Hepatocyte (in vitro differentiated cells): ENCODE data around the gene PRAC2. TPM values are rescaled to one million over a fixed set of nuclear protein-coding genes. Genes with fewer than 3 reads are reported as not detected.

Source experiments
- DNase-seq: peaks from one replicate; pipeline ENCODE4 v3.0.0-alpha.2; 2016; ENCODE audit warnings: low spot score
- H2AFZ ChIP-seq: fragments of 200-600 bp; sonication (generic); 2 replicates; pipeline ENCODE4 v1.6.0; 2016; ENCODE audit warnings: antibody characterized with exemption, mild to moderate bottlenecking
- H3K27ac ChIP-seq: fragments of 200-600 bp; sonication (generic); 2 replicates; pipeline ENCODE4 v1.5.1; 2016; ENCODE audit warnings: mild to moderate bottlenecking
- H3K27me3 ChIP-seq: fragments of 200-600 bp; sonication (generic); 2 replicates; pipeline ENCODE4 v1.6.1; 2016
- H3K36me3 ChIP-seq: fragments of 200-600 bp; sonication (generic); replicated peaks from 2 replicates; pipeline ENCODE4 v1.5.1; 2016; ENCODE audit warnings: low read depth; ENCODE audit not compliant: insufficient read depth
- H3K4me1 ChIP-seq: fragments of 200-600 bp; sonication (generic); 2 replicates; pipeline ENCODE4 v1.5.1; 2016; ENCODE audit warnings: mild to moderate bottlenecking, moderate library complexity; ENCODE audit not compliant: insufficient read depth
- H3K4me2 ChIP-seq: fragments of 200-600 bp; sonication (generic); 2 replicates; pipeline ENCODE4 v1.6.0; 2016
- H3K4me3 ChIP-seq: fragments of 200-600 bp; sonication (generic); 2 replicates; pipeline ENCODE4 v1.5.1; 2016; ENCODE audit warnings: mild to moderate bottlenecking
- H3K79me2 ChIP-seq: fragments of 200-600 bp; sonication (generic); 2 replicates; pipeline ENCODE4 v1.6.0; 2017; ENCODE audit warnings: mild to moderate bottlenecking
- H3K9me2 ChIP-seq: fragments of 200-600 bp; sonication (generic); replicated peaks from 2 replicates; pipeline ENCODE4 v1.6.0; 2017; ENCODE audit warnings: mild to moderate bottlenecking; ENCODE audit not compliant: insufficient read depth
- H3K9me3 ChIP-seq: fragments of 200-600 bp; sonication (generic); 2 replicates; pipeline ENCODE4 v1.5.1; 2016; ENCODE audit warnings: low read depth, mild to moderate bottlenecking
- H4K20me1 ChIP-seq: fragments of 200-600 bp; sonication (generic); 2 replicates; pipeline ENCODE4 v1.6.0; 2016; ENCODE audit warnings: mild to moderate bottlenecking; ENCODE audit not compliant: insufficient read depth, poor library complexity, severe bottlenecking
- EZH2 ChIP-seq: fragments of 200-600 bp; sonication (generic); IDR thresholded peaks from 2 replicates; pipeline ENCODE4 v1.6.1; 2016; ENCODE audit warnings: antibody characterized with exemption, mild to moderate bottlenecking, borderline replicate concordance
- EZH2phosphoT487 ChIP-seq: fragments of 200-600 bp; sonication (generic); IDR thresholded peaks from one replicate; pipeline ENCODE4 v1.6.1; 2018; ENCODE audit warnings: antibody characterized with exemption, mild to moderate bottlenecking, low read depth, moderate library complexity; ENCODE audit not compliant: unreplicated experiment, severe bottlenecking
- WGBS: methylation state at CpG from one replicate; pipeline ENCODE4 v1.1.6; 2016; ENCODE audit warnings: low lambda C conversion rate; ENCODE audit errors: missing lambda C conversion rate; 5-methylcytosine and 5-hydroxymethylcytosine counted together
- polyA plus RNA-seq: library from polyadenylated mRNA; unstranded; fragments of >200 nt; fragmentation: Nextera tagmentation; extraction: Ambion mirVana; gene quantifications from 2 replicates; pipeline ENCODE4 v1.2.1, GENCODE V29; 2016
- total RNA-seq: library from RNA; depleted of rRNA; stranded (reverse); fragments of >200 nt; gene quantifications from 2 replicates; pipeline ENCODE4 v1.2.3, GENCODE V29; 2014
- TF ChIP-seq, protein P1 (sequence below): fragments of 200-600 bp; sonication (generic); IDR thresholded peaks from 2 replicates; pipeline ENCODE4 v1.5.1; 2016; ENCODE audit warnings: antibody characterized with exemption, mild to moderate bottlenecking; ENCODE audit not compliant: poor library complexity

PRAC2 gene
- total and polyA plus RNA-seq, 2 experiments from 2014 or later: 1.5 TPM; not detected in 1

DNA sequence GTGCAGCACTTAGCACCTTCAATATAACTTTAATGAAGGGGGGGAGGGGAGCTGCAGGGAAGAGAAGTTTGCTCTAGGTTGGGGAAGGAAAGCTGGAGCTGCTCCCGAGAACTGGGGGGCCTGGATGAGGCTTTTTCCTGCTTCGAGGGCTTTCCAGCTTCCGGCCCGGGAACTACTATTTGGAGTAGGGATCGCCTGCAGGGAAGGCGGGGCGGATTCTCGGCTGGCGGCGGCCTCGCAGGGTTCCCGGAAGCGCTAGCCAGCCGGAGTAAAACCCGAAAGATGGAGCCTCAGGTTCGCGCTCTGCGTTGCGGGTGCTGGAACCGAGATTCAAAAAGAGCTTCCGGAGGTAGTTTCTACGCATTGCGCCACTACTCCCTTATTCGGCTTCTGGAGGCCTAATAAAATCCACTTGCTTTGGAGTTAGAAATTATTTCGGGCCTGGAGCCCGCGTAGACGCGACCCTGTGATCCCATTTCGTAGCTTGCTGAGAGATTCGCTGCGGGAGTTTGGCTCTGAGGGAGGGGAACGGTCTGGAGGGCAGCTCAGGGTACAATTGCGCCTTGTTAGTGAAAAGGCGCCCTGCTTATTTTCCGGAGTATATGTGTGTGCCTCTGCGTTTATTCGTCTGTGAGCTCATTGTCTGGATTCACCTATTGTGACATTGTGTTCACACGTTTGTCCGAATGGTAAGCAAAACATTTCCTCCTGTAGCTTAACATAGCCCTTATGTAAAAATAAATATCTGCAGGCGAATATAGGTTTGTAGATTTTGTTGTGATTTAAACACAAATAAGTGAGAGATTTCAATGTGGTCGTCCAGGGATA, 652 bp downstream of the PRAC2 start:
- H3K36me3 ChIP-seq: no peaks in the 10 kb centered on the region
- peaks cover 99% of the 10 kb centered on the region for H3K27me3 ChIP-seq
- DNase-seq: no peak
- peaks cover 12% of the 10 kb centered on the region for H3K4me1 ChIP-seq
- H2AFZ ChIP-seq: peak overlapping the region; percentile 50
- no peak overlapping the region for H3K27ac ChIP-seq
- no peak overlapping the region for H3K4me3 ChIP-seq
- H3K9me2 ChIP-seq: no peaks in the 10 kb centered on the region
- no peaks in the 10 kb centered on the region for H3K79me2 ChIP-seq
- 8% methylated on average over 41 of the region's 42 CpGs for WGBS
- no peaks in the 10 kb centered on the region for H3K9me3 ChIP-seq
- TF ChIP-seq EZH2 (peak; percentile 88), EZH2phosphoT487 (peak; percentile 2)
- TF ChIP-seq, protein P1, sequence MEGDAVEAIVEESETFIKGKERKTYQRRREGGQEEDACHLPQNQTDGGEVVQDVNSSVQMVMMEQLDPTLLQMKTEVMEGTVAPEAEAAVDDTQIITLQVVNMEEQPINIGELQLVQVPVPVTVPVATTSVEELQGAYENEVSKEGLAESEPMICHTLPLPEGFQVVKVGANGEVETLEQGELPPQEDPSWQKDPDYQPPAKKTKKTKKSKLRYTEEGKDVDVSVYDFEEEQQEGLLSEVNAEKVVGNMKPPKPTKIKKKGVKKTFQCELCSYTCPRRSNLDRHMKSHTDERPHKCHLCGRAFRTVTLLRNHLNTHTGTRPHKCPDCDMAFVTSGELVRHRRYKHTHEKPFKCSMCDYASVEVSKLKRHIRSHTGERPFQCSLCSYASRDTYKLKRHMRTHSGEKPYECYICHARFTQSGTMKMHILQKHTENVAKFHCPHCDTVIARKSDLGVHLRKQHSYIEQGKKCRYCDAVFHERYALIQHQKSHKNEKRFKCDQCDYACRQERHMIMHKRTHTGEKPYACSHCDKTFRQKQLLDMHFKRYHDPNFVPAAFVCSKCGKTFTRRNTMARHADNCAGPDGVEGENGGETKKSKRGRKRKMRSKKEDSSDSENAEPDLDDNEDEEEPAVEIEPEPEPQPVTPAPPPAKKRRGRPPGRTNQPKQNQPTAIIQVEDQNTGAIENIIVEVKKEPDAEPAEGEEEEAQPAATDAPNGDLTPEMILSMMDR: no peak
- H4K20me1 ChIP-seq: no peaks in the 10 kb centered on the region
- peak overlapping the region; percentile 60 for H3K4me2 ChIP-seq

DNA sequence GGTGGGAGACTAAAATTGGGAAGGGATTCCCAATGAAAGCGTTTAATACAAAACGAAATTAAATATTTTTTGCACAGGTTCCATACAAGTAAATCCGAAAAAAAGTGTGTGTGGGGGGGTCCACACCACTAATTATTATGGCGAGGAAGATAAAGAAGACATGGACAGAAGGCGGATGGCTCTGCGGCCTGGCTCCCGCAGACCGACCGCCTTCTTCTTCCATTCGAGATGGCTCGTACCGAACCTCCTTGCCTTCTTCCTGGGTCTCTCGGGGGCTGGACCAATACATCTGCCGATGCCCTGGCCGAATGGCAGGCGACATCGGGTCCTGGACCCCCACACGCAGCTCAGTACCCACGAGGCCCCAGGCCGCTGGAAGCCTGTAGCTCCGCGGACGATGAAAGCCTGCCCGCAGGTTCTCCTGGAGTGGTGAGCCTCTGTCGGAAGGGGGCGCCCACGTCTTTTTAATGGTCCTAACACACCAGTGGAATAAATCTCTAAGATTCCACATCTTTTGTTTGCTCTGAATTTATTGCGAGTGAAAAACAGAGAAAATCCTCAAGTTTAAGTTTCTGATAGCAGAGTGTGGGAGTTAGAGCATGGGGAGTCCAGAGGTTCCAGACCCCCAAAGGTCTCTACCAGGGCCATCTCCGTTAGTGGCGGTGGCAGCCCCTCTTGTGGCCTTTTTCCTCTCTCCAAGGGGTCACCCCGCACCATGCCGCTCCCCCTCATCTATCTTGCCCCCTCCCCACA, 1.4 kb downstream of the PRAC2 start:
- no peak overlapping the region for H3K4me3 ChIP-seq
- H4K20me1 ChIP-seq: no peaks in the 10 kb centered on the region
- TF ChIP-seq, protein P1: peak; percentile 83
- TF ChIP-seq EZH2: no peak
- no peaks in the 10 kb centered on the region for H3K36me3 ChIP-seq
- H3K9me3 ChIP-seq: no peaks in the 10 kb centered on the region
- DNase-seq: peak; percentile 91
- H3K9me2 ChIP-seq: no peaks in the 10 kb centered on the region
- H3K27ac ChIP-seq: no peak overlapping the region
- peaks cover 4% of the 10 kb centered on the region for H3K4me1 ChIP-seq
- peak overlapping the region; percentile 55 for H3K4me2 ChIP-seq
- H3K27me3 ChIP-seq: peaks cover 99% of the 10 kb centered on the region
- WGBS: 16% methylated on average over 28 of the region's 32 CpGs
- no peaks in the 10 kb centered on the region for H3K79me2 ChIP-seq
- no peak overlapping the region for H2AFZ ChIP-seq

DNA sequence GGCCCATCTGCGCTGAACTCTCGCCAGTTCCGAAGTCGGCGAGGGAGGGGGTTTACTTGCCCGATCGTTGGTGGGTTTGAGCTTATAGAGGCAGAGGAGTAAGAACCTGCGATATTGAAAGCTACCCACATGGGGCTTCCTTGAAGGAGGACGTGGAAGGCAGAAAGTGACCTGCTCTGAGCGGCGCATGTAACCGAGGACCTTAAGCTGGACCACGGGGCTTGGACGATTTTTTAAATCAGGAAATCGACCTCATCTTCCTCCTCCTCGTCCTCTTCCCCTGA, 2.0 kb downstream of the PRAC2 start:
- H3K27me3 ChIP-seq: peaks cover 99% of the 10 kb centered on the region
- WGBS: 14% methylated on average over 16 of the region's 16 CpGs

More for the DNA sequence above, 2.0 kb downstream of the PRAC2 start:
- Histone ChIP-seq H3K36me3 (no peaks in the 10 kb centered on the region), H3K4me3 (no peak overlapping the region), H3K27ac (no peak overlapping the region), H3K9me2 (no peaks in the 10 kb centered on the region), H2AFZ (no peak overlapping the region), H3K4me1 (peaks cover 2% of the 10 kb centered on the region), H4K20me1 (no peaks in the 10 kb centered on the region), H3K79me2 (no peaks in the 10 kb centered on the region), H3K9me3 (no peaks in the 10 kb centered on the region), H3K4me2 (peak overlapping the region; percentile 55)
- TF ChIP-seq, protein P1: no peak
- TF ChIP-seq EZH2phosphoT487 (no peak), EZH2 (no peak)
- DNase-seq: no peak
